ENCODE results near the gene PRKAR1A.

GRCh38 chr17:68579194-68579927 lies 67.1 kb downstream of the PRKAR1A start:
- no peak for TF ChIP-seq CTCF (IDR thresholded peaks at IDR 0.05)
- TF ChIP-seq POLR2A (IDR thresholded peaks at IDR 0.05), result no peak
- TF ChIP-seq EP300 (IDR thresholded peaks at IDR 0.05), result no peak
- no peak for TF ChIP-seq POLR2AphosphoS5 (IDR thresholded peaks at IDR 0.05)

All from stomach (tissue), 4 donors.